Testis (tissue), 2 donors: ENCODE results near the gene ZNF486.
"Not testable (repeated sequence)": the region's sequence is repeated elsewhere in the genome, so short reads cannot be mapped to it uniquely, and the experiment has no call there.

Experiments used
- CTCF ChIP-seq, 3 experiments: fragments of 450-650 bp in 2 of 3; fragments of 200-600 bp in 1 of 3; sonication (generic) in 1 of 3; IDR thresholded peaks; one replicate each; pipeline ENCODE4 v1.5.1; 2016 to 2019; ENCODE audit warnings: antibody characterized with exemption in 3 of 3, mild to moderate bottlenecking in 2 of 3, moderate library complexity in 1 of 3
- POLR2A ChIP-seq: fragments of 450-650 bp; IDR thresholded peaks from one replicate; pipeline ENCODE4 v1.6.1; 2017; ENCODE audit warnings: antibody characterized with exemption, mild to moderate bottlenecking, moderate library complexity

- TF ChIP-seq CTCF (IDR thresholded peaks at IDR 0.05); POLR2A: not testable (repeated sequence)
Observed at GRCh38 chr19:20175848-20176247, 8.8 kb downstream of the ZNF486 start.
